ENCODE results near the gene GRM8.
A peak's percentile ranks its signal among the peaks of the same experiment; 100 is the strongest.

GRM8 gene

DNA sequence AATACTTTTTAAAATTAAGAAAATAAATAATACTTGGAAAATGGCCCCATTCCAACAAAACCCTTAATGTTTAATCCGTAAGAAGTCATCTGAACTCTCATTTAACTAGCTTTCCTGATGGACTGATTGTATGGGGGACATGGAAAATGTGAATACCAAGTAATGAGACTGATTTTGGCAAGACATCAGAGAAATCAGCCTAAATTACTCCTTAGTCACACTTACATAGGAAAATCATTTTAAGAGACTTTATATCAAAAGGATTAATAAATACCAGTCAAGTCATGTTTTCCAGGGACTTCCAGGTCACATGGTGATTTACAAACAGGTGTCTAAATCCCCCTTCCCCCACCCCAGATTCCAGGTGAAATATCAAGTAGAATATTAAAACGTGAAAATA, 58.2 kb downstream of the GRM8 start:
- ATAC-seq, result no peak
- no peak for TF ChIP-seq ZC3H10 (CRISPR knock-in tag; IDR thresholded peaks at IDR 0.05)
- TF ChIP-seq, protein P1, sequence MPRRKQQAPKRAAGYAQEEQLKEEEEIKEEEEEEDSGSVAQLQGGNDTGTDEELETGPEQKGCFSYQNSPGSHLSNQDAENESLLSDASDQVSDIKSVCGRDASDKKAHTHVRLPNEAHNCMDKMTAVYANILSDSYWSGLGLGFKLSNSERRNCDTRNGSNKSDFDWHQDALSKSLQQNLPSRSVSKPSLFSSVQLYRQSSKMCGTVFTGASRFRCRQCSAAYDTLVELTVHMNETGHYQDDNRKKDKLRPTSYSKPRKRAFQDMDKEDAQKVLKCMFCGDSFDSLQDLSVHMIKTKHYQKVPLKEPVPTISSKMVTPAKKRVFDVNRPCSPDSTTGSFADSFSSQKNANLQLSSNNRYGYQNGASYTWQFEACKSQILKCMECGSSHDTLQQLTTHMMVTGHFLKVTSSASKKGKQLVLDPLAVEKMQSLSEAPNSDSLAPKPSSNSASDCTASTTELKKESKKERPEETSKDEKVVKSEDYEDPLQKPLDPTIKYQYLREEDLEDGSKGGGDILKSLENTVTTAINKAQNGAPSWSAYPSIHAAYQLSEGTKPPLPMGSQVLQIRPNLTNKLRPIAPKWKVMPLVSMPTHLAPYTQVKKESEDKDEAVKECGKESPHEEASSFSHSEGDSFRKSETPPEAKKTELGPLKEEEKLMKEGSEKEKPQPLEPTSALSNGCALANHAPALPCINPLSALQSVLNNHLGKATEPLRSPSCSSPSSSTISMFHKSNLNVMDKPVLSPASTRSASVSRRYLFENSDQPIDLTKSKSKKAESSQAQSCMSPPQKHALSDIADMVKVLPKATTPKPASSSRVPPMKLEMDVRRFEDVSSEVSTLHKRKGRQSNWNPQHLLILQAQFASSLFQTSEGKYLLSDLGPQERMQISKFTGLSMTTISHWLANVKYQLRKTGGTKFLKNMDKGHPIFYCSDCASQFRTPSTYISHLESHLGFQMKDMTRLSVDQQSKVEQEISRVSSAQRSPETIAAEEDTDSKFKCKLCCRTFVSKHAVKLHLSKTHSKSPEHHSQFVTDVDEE (CRISPR knock-in tag; IDR thresholded peaks at IDR 0.05), result no peak
- TF ChIP-seq ZFP30 (CRISPR knock-in tag; IDR thresholded peaks at IDR 0.05), result no peak
- no peak for TF ChIP-seq ZNF70 (CRISPR knock-in tag; IDR thresholded peaks at IDR 0.05)
- TF ChIP-seq GLIS3 (CRISPR knock-in tag; IDR thresholded peaks at IDR 0.05), result no peak
- no peak for TF ChIP-seq TCF4 (CRISPR knock-in tag; IDR thresholded peaks at IDR 0.05; ENCODE audit: borderline replicate concordance)
- no peak for TF ChIP-seq RARB (CRISPR knock-in tag; IDR thresholded peaks at IDR 0.05)
- TF ChIP-seq, protein P2, sequence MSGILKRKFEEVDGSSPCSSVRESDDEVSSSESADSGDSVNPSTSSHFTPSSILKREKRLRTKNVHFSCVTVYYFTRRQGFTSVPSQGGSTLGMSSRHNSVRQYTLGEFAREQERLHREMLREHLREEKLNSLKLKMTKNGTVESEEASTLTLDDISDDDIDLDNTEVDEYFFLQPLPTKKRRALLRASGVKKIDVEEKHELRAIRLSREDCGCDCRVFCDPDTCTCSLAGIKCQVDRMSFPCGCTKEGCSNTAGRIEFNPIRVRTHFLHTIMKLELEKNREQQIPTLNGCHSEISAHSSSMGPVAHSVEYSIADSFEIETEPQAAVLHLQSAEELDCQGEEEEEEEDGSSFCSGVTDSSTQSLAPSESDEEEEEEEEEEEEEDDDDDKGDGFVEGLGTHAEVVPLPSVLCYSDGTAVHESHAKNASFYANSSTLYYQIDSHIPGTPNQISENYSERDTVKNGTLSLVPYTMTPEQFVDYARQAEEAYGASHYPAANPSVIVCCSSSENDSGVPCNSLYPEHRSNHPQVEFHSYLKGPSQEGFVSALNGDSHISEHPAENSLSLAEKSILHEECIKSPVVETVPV (CRISPR knock-in tag; IDR thresholded peaks at IDR 0.05), result no peak
- TF ChIP-seq PPARA (CRISPR knock-in tag; IDR thresholded peaks at IDR 0.05; ENCODE audit: borderline replicate concordance), result no peak
- TF ChIP-seq SNAI2 (CRISPR knock-in tag; IDR thresholded peaks at IDR 0.05), result no peak
- no peak for TF ChIP-seq ISL1 (CRISPR knock-in tag; IDR thresholded peaks at IDR 0.05)
- no peak for TF ChIP-seq CSDC2 (CRISPR knock-in tag; IDR thresholded peaks at IDR 0.05)
- TF ChIP-seq ARNTL (CRISPR knock-in tag; IDR thresholded peaks at IDR 0.05; ENCODE audit: borderline replicate concordance, low read depth), result no peak

DNA sequence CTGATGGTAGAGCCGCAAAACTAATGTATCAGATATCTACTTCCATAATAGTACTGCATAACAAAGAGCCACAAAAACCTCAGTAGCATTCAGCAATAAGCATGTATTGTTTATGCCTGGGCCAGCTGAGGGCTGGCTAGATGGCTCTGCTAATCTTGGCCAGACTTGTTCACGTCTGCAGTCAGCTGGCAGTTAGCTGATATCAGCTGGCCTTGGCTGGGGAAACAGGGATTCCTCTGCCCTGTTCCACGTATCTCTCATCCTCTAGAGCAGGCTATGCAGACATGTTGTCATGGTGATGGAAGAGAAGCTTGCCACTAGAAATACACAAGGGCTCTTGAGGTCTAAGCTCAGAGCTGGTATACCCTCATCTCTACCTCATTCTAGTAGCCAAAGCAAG, 62.9 kb downstream of the GRM8 start:
- no peak for ATAC-seq
- TF ChIP-seq GLIS3 (CRISPR knock-in tag; IDR thresholded peaks at IDR 0.05), result 0 out of 2 replicates have a peak, but pooled peaks have one; percentile 15
- no peak for TF ChIP-seq ZNF565 (CRISPR knock-in tag; conservative IDR thresholded peaks at IDR 0.05; ENCODE audit: low read depth)

DNA sequence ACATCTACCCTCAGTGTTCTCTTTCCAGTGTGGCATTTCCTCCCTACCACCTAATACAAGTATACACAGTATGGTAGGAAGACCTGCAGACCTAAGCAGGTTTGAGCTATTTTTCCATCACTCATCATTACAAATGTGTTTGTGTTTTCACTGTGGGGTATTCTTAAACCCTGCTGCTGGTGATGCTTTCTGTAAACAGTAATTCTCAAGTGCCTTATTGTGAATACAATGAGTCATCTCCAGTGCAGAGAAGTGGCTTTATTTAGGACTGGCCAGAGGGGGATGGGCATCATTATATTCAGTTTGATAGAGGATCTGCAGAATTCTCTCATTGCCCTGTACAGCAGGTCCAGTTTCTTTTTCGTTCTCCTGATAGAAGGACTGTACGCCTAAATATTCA, 63.7 kb downstream of the GRM8 start:
- no peak for TF ChIP-seq ZNF70 (CRISPR knock-in tag; IDR thresholded peaks at IDR 0.05)
- TF ChIP-seq, protein P1 (CRISPR knock-in tag; IDR thresholded peaks at IDR 0.05), result no peak
- TF ChIP-seq OSR1 (CRISPR knock-in tag; IDR thresholded peaks at IDR 0.05), result no peak
- TF ChIP-seq, protein P2 (CRISPR knock-in tag; IDR thresholded peaks at IDR 0.05), result no peak
- no peak for TF ChIP-seq ZFP30 (CRISPR knock-in tag; IDR thresholded peaks at IDR 0.05)
- TF ChIP-seq TCF4 (CRISPR knock-in tag; IDR thresholded peaks at IDR 0.05; ENCODE audit: borderline replicate concordance), result no peak
- TF ChIP-seq, protein P3, sequence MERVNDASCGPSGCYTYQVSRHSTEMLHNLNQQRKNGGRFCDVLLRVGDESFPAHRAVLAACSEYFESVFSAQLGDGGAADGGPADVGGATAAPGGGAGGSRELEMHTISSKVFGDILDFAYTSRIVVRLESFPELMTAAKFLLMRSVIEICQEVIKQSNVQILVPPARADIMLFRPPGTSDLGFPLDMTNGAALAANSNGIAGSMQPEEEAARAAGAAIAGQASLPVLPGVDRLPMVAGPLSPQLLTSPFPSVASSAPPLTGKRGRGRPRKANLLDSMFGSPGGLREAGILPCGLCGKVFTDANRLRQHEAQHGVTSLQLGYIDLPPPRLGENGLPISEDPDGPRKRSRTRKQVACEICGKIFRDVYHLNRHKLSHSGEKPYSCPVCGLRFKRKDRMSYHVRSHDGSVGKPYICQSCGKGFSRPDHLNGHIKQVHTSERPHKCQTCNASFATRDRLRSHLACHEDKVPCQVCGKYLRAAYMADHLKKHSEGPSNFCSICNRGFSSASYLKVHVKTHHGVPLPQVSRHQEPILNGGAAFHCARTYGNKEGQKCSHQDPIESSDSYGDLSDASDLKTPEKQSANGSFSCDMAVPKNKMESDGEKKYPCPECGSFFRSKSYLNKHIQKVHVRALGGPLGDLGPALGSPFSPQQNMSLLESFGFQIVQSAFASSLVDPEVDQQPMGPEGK (CRISPR knock-in tag; IDR thresholded peaks at IDR 0.05; ENCODE audit: borderline replicate concordance), result no peak
- no peak for TF ChIP-seq ZNF565 (CRISPR knock-in tag; conservative IDR thresholded peaks at IDR 0.05; ENCODE audit: low read depth)
- no peak for TF ChIP-seq GLIS3 (CRISPR knock-in tag; IDR thresholded peaks at IDR 0.05)
- TF ChIP-seq, protein P4, sequence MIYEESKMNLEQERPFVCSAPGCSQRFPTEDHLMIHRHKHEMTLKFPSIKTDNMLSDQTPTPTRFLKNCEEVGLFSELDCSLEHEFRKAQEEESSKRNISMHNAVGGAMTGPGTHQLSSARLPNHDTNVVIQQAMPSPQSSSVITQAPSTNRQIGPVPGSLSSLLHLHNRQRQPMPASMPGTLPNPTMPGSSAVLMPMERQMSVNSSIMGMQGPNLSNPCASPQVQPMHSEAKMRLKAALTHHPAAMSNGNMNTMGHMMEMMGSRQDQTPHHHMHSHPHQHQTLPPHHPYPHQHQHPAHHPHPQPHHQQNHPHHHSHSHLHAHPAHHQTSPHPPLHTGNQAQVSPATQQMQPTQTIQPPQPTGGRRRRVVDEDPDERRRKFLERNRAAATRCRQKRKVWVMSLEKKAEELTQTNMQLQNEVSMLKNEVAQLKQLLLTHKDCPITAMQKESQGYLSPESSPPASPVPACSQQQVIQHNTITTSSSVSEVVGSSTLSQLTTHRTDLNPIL (CRISPR knock-in tag; IDR thresholded peaks at IDR 0.05; ENCODE audit: low read depth), result no peak
- no peak for TF ChIP-seq BACH2 (CRISPR knock-in tag; IDR thresholded peaks at IDR 0.05; ENCODE audit: borderline replicate concordance)
- no peak for TF ChIP-seq ZC3H10 (CRISPR knock-in tag; IDR thresholded peaks at IDR 0.05)
- no peak for TF ChIP-seq RARB (CRISPR knock-in tag; IDR thresholded peaks at IDR 0.05)
- no peak for TF ChIP-seq ZFP3 (CRISPR knock-in tag; IDR thresholded peaks at IDR 0.05)
- no peak for TF ChIP-seq TOX (CRISPR knock-in tag; IDR thresholded peaks at IDR 0.05; ENCODE audit: borderline replicate concordance)
- no peak for TF ChIP-seq PPARA (CRISPR knock-in tag; IDR thresholded peaks at IDR 0.05; ENCODE audit: borderline replicate concordance)
- no peak for TF ChIP-seq ZNF8 (CRISPR knock-in tag; IDR thresholded peaks at IDR 0.05)
- TF ChIP-seq ESRRG (CRISPR knock-in tag; IDR thresholded peaks at IDR 0.05), result no peak
- ATAC-seq, result no peak
